ENCODE measurements around the gene HLCS.

HLCS gene

DNA sequence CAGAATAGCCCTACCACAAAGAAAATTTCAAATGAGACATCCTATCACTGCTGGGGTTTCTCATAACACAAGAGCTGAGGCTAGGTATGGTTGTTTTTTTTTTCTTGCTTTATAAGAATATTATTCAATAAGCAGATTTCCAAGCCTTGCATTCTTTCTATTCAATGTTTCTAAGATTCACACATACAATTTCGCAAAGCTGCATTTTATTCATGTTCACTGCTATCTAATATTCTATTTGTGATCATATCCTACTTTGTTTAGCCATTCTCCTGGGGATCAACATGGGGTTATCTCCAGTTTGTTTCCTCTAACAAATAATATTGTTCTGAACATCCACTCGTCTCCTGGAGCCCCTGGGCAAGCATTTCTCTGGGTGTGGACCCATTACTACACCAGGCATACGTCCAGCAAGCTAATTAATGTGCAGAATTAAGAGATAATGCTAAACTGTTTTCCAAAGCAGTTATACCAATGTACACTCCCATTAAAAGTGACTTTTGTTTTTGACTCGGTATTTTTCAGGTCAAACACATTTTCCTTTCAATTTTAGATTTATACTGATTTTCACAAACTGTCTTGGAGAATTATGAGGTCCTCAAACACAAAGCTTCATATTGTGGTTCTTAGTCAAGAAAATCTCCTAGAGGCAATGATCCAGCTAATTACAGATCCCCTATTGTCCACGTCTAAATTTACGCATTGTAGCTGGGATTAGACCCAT lies 15.7 kb upstream of the HLCS start:
- ChIA-PET CTCF (interaction anchor here (1.1 to 1.5 kb wide), 3 partner anchors 9 to 28 kb away, joined by 3 to 7 read pairs (median 3); no protein-coding TSS in a partner anchor), POLR2A (no interaction called here)
- TF ChIP-seq, protein P1, sequence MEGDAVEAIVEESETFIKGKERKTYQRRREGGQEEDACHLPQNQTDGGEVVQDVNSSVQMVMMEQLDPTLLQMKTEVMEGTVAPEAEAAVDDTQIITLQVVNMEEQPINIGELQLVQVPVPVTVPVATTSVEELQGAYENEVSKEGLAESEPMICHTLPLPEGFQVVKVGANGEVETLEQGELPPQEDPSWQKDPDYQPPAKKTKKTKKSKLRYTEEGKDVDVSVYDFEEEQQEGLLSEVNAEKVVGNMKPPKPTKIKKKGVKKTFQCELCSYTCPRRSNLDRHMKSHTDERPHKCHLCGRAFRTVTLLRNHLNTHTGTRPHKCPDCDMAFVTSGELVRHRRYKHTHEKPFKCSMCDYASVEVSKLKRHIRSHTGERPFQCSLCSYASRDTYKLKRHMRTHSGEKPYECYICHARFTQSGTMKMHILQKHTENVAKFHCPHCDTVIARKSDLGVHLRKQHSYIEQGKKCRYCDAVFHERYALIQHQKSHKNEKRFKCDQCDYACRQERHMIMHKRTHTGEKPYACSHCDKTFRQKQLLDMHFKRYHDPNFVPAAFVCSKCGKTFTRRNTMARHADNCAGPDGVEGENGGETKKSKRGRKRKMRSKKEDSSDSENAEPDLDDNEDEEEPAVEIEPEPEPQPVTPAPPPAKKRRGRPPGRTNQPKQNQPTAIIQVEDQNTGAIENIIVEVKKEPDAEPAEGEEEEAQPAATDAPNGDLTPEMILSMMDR (IDR thresholded peaks at IDR 0.05; ENCODE audit: control extremely low read depth, extremely low read depth, low read depth, missing control alignments): no peak
- no peak for DNase-seq (ENCODE audit: extremely low spot score)

DNA sequence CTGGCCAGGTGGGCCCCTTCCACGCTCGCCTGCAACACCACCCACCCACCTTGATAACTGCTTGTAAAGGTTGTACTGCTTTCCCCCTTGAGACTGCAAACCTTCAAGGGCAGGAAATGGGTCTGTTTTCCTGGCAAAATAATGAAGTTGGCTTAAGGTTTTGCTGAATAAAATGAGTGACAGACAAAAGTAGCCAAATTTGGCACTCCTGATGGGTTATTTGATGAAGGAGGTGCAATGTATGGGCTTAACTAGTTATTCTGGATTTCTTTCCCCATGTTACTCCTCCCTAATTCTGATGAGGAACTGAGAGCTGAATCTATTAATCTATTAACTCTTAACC lies 14.6 kb upstream of the HLCS start:
- DNase-seq (ENCODE audit: extremely low spot score): no peak
- TF ChIP-seq, protein P1 (IDR thresholded peaks at IDR 0.05; ENCODE audit: control extremely low read depth, extremely low read depth, low read depth, missing control alignments): no peak
- CTCF ChIA-PET: interaction anchor here (1.1 kb wide), 1 partner anchor 29 kb away, joined by 3 read pairs; no protein-coding TSS in a partner anchor
- POLR2A ChIA-PET: no interaction called here

DNA sequence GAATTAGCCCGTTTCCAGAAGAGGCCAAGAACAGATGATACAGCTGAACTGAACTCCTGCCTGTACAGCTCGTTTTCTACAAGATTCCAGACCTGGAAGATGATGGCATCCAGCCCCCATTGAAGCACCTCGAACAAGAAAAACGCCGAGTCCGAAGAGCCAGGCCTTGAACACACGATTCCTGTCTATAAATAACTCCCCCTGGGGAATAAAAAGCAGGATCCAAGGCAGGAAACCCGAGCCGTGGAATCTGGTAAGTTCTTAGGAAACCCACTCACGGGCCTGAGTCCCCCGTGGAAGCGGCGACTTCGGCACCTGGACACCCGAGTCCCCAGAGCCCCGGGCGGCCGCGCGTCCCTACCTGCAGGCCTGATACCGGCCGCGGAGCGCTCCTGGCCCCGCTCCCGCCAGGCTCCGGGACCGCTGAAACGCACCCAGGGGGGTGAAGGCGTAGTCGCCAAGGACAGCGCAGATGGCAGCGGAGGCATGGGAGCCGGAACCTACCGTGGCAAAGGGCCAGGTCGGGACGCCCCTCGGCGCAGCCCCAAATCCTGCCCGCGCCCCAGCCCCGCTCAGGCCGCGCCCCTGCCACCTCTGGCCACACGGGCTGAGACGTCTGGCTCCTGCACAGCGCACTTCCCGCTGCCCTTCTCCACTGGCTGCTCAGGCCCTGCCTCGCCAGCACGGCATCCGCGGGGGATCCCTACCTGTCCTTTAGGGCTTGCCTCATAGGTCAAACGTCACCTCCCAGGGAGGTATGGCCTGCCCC lies 14.0 kb upstream of the HLCS start:
- TF ChIP-seq, protein P1 (IDR thresholded peaks at IDR 0.05; ENCODE audit: control extremely low read depth, extremely low read depth, low read depth, missing control alignments): no peak
- peak; percentile 26 for DNase-seq (ENCODE audit: extremely low spot score)
- ChIA-PET CTCF (interaction anchor here (4.9 to 5.1 kb wide), 2 partner anchors 10 to 31 kb away, joined by 38 to 74 read pairs; no protein-coding TSS in a partner anchor), POLR2A (no interaction called here)

DNA sequence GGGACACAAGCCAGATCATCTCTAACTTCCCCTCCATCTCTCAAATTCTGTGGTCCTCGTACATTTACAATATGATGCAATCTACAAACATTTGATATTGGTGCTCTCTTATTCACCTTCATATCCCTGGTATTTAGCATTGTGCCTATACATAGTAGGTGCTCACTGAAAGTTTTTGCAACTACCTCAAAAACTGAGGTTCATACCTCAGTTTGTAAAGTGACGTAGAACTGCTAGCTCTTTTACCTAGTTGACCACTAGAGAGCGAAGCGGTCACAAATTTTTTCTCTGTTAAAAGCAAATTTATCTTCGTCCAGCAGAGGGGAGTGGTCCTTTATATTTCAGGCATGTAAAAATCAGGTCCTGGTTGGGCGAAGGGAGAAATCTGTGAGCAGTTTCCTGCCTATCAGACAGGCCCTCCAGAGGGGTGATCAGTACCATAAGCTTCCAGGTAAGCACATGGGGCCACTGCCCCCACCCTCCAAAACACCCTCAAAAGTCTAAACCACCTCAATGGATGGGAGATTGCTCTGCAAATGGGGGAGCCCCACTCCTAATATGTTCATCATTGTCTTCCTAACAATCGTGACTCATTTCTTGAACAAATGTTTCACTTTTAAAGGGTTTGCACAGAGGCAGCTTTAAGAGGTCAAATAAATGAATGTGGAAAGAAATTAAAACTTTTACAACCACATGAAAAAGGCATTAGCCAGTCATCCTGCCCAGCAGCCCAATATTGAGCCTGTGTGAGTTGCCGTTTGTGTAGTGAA lies 10.6 kb upstream of the HLCS start:
- POLR2A ChIA-PET: no interaction called here
- CTCF ChIA-PET: interaction anchor here (0.6 to 5.1 kb wide), 24 partner anchors 10 to 643 kb away, joined by 3 to 74 read pairs (median 5); partner anchors contain the start of genes HLCS and RIPPLY3
- TF ChIP-seq, protein P1 (IDR thresholded peaks at IDR 0.05; ENCODE audit: control extremely low read depth, extremely low read depth, low read depth, missing control alignments): peak; percentile 75
- peak; percentile 59 for DNase-seq (ENCODE audit: extremely low spot score)

DNA sequence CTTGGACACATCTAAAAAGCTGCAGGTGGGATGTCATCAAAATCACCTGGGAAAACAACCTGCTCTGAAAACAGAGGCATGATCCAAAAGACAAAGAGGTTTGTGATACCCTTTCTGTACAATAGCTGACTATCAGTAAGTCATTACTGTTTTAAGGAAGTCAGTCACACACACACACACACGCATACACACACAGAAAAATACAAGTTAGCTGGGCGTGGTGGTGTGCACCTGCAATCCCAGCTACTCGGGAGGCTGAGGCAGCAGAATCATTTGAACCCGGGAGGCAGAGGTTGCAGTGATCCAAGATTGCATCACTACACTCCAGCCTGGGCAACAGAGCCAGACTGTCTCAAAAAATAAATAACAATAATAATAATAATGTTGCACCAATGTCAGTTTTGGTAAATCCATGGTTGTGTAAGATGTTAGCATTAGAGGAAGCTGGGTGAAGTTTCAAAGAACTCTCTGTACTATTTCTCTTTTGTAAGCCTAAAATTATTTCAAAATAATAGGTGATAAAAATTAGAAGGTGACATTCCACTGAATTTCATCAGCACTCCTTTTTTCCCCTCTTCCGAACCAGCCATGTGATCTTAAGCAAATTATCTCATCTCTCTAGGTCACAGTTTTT lies 9.9 kb upstream of the HLCS start:
- ChIA-PET CTCF (interaction anchor here (0.6 to 5.1 kb wide), 23 partner anchors 10 to 643 kb away, joined by 3 to 74 read pairs (median 5); partner anchors contain the start of genes HLCS and RIPPLY3), POLR2A (no interaction called here)
- DNase-seq (ENCODE audit: extremely low spot score): no peak
- TF ChIP-seq, protein P1 (IDR thresholded peaks at IDR 0.05; ENCODE audit: control extremely low read depth, extremely low read depth, low read depth, missing control alignments): no peak

DNA sequence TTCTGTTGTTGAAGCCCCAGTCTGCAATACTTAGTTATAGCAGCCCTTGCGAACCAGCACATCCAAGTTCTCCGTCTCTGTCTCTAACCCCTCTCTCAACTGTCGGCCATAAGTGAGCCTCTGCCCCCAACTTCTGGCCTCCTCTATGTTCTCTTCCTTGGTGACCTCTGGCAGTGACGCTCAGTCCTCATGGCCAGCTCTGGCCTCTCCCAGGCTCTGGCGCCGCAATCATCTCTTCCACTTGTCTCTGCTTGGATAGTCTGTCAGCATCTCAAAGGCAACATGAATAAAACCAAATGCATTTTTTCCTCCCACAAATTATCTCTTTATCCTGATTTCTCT lies 8.4 kb upstream of the HLCS start:
- DNase-seq (ENCODE audit: extremely low spot score): no peak
- TF ChIP-seq, protein P1 (IDR thresholded peaks at IDR 0.05; ENCODE audit: control extremely low read depth, extremely low read depth, low read depth, missing control alignments): no peak
- ChIA-PET CTCF (interaction anchor here (0.8 to 2.1 kb wide), 3 partner anchors 9 to 344 kb away, joined by 4 to 6 read pairs (median 5); partner anchors contain the start of gene HLCS), POLR2A (no interaction called here)

Measured in GM10248 (cell line).